8988T (cell line): Measurements from ENCODE around the gene TRAPPC4.
"Not testable (repeated sequence)": the region's sequence is repeated elsewhere in the genome, so short reads cannot be mapped to it uniquely, and the experiment has no call there.

Experiments used
- DNase-seq: peaks from one replicate; pipeline ENCODE4 v3.0.0; 2011

Gene TRAPPC4

DNA sequence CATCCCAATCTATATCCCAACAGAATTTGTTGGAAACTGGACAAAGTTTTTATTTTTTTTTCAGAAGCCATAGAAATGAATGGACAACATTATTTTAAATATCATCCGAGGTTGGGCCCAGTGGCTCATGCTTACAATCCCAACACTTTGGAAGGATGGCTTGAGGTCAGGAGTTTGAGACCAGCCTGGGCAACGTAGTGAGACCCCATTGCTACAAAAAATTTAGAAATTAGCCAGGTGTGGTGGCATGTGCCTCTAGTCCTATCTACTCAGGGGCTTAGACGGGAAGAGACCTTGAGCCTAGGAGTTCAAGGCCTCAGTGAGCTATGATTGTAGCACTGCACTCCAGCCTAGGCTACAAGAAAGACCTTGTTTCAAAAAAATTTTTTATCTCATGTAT, 16.2 kb downstream of the TRAPPC4 start:
- no peak for DNase-seq

- DNase-seq: no peak
Measured at GRCh38 chr11:119038884-119039283, 20.3 kb downstream of the TRAPPC4 start.

DNA sequence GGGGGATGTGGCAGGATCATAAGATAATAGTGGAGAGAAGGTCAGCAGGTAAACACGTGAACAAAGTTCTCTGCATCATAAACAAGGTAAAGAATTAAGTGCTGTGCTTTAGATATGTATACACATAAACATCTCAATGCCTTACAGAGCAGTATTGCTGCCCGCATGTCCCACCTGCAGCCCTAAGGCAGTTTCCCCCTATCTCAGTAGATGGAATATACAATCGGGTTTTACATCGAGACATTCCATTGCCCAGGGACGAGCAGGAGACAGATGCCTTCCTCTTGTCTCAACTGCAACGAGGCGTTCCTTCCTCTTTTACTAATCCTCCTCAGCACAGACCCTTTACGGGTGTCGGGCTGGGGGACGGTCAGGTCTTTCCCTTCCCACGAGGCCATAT, 20.9 kb downstream of the TRAPPC4 start:
- not testable (repeated sequence) for DNase-seq

DNA sequence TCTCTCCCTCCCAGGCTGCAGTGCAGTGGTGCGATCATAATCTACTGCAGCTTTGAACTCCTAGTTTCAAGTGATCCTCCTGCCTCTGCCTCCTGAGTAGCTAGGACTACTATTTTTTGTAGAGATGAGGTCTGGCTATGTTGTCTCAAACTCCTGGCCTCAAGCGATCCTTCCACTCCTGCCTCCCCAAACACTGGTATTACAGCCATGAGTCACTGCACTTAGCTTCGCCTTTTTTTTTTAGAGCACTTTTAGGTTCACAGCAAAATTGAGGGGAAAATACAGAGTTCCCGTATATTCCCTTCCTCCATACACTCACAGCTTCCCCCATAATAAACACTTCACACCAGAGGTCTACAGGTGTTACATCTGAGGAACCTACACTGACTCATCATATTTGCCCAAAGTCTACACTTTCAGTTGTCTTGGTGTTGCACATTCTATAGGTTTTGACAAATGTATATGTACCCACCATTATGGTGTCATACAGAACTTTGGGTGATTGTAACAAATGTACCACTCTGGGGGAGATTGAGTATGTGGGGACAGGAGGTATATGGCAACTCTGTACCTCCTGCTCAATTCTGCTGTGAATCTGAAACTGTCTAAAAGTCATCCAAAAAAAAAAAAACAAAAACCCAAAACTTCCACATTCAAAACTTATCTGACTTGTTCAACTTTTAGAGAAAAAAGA, 23.4 kb downstream of the TRAPPC4 start:
- no peak for DNase-seq

DNA sequence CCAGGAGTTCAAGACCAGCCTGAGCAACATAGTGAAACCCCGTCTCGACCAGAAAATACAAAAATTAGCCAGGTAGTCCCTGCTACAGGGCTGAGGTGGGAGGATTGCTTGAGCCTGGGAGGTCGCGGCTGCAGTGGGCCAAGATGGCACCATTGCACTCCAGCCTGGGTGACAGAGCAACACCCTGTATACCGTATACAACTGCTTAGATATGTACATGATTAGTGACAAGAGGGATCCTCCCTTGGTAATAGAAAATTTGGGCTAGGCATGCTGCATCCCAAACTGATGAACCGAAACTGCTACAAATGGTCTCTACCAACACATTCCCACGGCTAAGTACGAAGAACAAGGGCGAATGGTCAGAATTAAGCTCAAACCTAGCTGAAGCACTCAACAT, 24.4 kb downstream of the TRAPPC4 start:
- DNase-seq: peak; percentile 4

DNA sequence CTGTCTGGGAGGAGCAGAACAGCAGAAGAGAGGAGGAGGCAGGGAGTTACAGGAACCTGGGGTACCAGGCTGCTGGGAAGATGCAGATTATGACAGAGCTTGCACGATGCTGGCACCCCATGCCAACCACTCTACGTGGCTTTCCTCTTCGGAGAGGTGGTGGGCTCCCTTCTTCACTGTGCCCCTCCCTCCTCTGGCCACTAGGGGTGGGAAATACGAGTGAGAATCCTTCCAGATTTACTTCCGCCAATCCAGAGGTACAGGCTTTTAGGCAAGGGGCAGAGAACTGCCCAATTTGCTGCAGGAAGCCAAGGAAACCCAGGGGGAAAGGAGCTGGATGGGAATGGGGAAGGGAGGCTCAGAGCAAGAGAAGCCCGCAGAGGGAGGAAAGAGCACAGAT, 26.1 kb downstream of the TRAPPC4 start:
- DNase-seq: peak; percentile 46

GRCh38 chr11:119046489-119046888, 27.9 kb downstream of the TRAPPC4 start:
- peak; percentile 9 for DNase-seq

DNA sequence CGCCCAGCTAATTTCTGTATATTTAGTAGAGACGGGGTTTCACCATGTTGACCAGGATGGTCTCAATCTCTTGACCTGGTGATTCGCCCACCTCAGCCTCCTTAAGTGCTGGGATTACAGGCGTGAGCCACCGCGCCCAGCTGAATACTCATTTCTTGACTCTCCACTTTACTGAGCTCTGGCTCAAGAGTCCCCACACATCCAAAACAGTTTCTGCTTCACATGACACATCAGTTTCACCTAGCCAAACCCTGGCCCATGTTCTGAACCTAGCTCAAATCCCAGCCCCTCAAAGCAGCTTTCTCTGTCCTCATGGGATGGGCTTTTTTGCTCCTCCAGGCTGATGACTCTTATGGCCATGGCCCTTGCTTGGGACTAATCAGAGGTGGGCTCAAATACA, 28.6 kb downstream of the TRAPPC4 start:
- DNase-seq: peak; percentile 2

DNA sequence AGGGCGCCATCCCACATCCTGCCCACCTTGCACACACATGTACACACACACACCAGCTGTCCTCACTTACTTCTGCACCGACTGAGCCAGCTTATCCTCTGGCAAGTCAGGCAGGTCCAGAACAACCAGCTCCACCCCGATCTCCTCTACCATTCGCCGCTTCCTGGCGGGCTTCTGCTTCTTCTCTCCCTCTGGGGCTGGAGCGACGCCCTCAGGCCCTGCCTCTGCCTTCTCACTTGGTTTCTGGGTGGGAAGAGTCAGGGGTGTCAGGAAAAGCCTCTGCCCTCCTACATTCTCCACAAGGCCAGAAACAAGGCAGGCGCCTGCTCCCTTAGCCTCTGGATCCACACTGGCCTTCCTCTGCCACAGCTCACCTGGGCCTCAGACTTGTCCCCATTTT, 30.1 kb downstream of the TRAPPC4 start:
- no peak for DNase-seq

- no peak for DNase-seq
Measured at GRCh38 chr11:119049081-119049480, 30.5 kb downstream of the TRAPPC4 start.

DNA sequence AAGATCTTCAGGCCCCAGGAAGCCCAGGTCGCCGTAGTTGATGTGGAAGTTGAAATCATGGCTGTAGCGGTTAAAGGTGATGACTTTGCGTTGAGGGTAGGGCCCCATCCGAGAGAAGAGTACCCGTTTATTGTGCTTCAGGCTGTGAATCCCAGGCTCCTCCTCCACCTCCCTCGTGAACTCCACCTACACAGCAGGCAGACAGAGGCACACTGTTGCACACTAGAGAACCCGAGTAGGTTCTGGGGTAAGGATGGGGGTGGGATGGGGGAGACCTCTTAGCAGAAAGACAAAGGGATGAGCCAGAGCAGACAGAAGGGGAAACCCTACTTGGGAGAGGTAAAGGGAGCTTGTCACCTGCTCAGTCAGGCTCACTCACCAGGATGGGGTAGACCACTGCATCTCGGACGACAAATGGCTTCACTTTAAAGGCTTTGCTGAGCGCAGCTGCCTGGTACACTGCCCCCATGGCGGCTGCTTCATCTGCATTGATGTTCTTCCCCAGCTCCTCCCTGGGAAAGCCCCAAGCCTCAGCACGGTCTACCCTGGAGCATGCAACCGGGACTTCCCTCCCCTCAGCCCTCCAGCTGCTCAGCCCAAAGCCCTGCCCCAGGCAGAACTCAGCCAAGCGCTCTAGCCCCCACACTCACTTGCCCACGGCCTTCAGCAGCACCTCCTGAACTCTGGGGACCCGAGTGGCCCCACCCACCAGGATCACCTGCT, 33.0 kb downstream of the TRAPPC4 start:
- peak; percentile 11 for DNase-seq

DNA sequence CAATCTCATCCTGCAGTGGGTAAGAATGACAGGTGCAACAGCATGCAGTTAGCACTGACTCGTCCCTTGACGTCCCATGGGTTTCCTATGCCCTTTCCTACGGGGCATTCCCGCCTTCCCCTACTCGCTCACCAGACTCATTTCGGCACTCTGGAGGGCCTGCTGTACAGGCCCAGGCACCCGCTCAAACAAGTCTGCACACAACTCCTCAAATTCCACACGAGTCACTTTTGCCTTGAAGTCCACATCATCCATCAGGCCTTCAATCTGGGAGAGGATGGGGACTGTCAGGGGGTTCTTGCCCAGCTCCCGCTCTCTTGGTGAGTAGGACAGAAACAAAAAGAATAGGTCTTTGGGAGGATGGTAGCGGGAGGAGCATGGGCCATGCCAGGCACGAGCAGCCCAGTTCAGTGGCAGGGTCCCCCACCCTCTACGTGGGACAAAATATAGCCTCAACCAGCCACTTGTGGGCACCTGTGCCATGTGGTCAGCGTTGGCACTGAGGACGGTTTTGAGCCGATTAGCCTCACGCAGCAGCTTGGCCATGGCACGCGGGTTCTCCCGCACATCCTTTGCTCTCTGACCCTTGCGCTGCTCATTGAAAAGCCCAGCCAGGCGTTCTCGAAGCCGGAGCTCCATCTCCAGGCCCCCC, 33.7 kb downstream of the TRAPPC4 start:
- DNase-seq: peak; percentile 6

DNA sequence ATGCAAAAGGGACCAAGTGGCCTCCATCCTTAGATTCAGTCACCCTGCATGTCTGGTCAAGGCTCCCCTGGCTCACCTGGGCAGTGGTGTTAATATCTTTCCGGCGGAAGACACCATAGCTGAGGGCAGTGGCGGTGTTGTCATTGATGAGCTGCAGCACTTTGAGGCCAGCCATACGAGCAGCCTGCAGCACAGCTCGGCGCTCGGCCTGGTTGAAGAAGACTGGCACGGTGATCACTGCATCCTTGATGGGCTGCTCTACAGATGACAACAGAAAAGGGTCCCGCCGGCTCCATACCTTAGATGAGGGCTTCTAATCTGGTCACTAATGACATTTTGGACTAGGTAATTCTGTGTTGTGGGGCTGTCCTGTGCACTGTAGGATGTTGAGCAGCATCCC, 35.9 kb downstream of the TRAPPC4 start:
- no peak for DNase-seq

GRCh38 chr11:119055901-119056300, 37.3 kb downstream of the TRAPPC4 start:
- DNase-seq: peak; percentile 68

GRCh38 chr11:119056421-119056999, 37.9 kb downstream of the TRAPPC4 start:
- peak; percentile 61 for DNase-seq

- peak; percentile 99 for DNase-seq
Measured at GRCh38 chr11:119057000-119057769, 38.6 kb downstream of the TRAPPC4 start, which contains the start of gene HYOU1. Gene HYOU1, minus strand, starts transcription at chr11:119057205. Its CDS starts 1,045 bp downstream, at chr11:119056160.

- DNase-seq: not testable (repeated sequence)
Measured at GRCh38 chr11:119059128-119059527, 40.6 kb downstream of the TRAPPC4 start.

DNA sequence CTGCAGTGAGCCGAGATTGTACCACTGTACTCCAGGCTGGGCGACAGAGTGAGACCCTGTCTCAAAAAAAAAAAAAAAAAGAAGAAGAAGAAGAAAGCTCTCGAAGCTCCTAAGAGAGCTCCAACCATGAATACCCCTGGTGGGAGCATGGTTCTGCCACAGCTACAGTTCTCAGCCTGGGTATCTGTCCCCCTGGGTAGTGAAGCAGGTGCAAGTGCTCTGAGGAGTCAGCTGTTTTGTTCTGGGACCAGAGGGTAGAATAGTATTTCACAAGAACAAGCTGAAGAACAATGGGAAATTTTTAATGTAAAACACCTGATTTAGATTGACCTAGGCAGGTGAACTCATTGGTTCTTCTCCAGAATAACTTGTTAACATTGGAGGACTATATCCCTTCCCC, 42.7 kb downstream of the TRAPPC4 start:
- DNase-seq: no peak

- no peak for DNase-seq
Measured at GRCh38 chr11:119062779-119063178, 44.2 kb downstream of the TRAPPC4 start.

GRCh38 chr11:119065369-119065768, 46.8 kb downstream of the TRAPPC4 start:
- DNase-seq: peak; percentile 61

GRCh38 chr11:119067371-119068222, 49.0 kb downstream of the TRAPPC4 start, which contains the start of gene VPS11:
Gene VPS11, plus strand, starts transcription at chr11:119067818. Its CDS starts 6 bp downstream, at chr11:119067824.
- DNase-seq: peak; percentile 99
